Smooth muscle cell of the pulmonary artery (primary cell): ENCODE results near the gene ZSWIM9. TPM values are rescaled to one million over a fixed set of nuclear protein-coding genes. Genes with fewer than 3 reads are reported as not detected.

Experiments used
- total RNA-seq: library from RNA; depleted of rRNA; stranded (reverse); fragments of >200 nt; gene quantifications from 2 replicates; pipeline ENCODE4 v1.2.3, GENCODE V29; 2014

The ZSWIM9 gene
- 5.3 and 6.9 TPM in 2 replicates for total RNA-seq

DNA sequence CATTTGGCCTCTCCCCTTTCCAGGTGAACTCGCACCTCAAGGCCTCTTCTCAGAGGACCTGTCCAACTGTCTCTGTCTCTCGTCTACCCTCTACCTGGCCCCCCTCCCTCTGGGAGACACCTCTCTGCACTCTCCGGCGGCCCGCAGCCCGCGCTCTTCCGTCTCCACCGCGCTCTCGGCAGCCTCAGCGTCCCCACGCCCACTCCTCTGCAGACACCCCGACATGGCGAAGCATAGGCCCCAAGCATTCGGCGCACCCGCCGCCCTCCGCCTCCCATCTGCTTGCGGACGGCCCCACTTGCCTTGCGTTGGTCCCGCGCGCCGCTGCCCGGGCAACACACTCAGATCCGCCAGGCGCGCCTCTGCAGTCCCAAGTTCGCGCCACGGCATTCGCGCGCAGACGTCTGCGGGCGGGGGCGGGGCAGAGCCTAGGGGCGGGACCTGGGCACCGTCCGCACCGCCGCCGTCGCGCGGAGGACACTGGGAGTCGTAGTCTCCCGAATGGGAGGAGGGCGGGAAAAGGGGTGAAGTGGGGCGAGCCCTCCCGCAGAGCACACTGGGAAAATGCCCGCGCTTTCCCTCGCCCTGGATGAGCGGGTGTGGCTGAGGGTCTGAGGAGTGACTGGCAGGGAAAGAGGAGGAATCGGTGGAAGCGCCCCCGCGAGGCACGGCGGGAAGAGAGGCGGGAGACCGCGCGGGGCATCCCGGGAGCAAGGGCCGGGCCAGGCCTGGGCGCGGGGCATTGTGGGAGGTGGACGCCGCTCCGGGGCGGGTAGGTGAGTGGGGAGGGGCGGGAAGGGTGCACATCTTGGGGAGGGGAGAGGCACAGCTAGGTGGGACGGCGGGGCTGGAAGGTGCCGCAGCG, at the start of gene ZSWIM9, which contains the start of gene LIG1:
Gene ZSWIM9 (plus strand): TSS at position 742 of the 865 bp plus-strand sequence. CDS start 1,123 bp downstream, outside the sequence.
Gene LIG1 (minus strand): TSS at position 406 of the 865 bp plus-strand sequence. CDS start 4,778 bp downstream, outside the sequence.

Other genes with a start within 250 kb of the ZSWIM9 start
- gene BSPH1, start 178.5 kb upstream of the ZSWIM9 start, total RNA-seq, result not detected in 2 replicates
- gene ELSPBP1, start 176.0 kb upstream of the ZSWIM9 start, total RNA-seq, result not detected in 2 replicates
- not detected in 2 replicates for gene CABP5, start 126.6 kb upstream of the ZSWIM9 start, total RNA-seq
- gene PLA2G4C, start 59.9 kb upstream of the ZSWIM9 start, total RNA-seq, result 23.6 and 26.0 TPM in 2 replicates
- gene LIG1, start 336 bp upstream of the ZSWIM9 start, total RNA-seq, result 10.6 and 11.2 TPM in 2 replicates
- gene CARD8, start 85.2 kb downstream of the ZSWIM9 start, total RNA-seq, result 17.7 and 23.4 TPM in 2 replicates
- 0.59 TPM in 1 of 2 replicates, not detected in the other for gene ZNF114, start 99.4 kb downstream of the ZSWIM9 start, total RNA-seq
- 132 and 188 TPM in 2 replicates for gene EMP3, start 154.9 kb downstream of the ZSWIM9 start, total RNA-seq
- 5.2 and 7.3 TPM in 2 replicates for gene TMEM143, start 193.3 kb downstream of the ZSWIM9 start, total RNA-seq
- not detected in 2 replicates for gene SYNGR4, start 193.7 kb downstream of the ZSWIM9 start, total RNA-seq
- gene KDELR1, start 220.9 kb downstream of the ZSWIM9 start, total RNA-seq, result 118 TPM in 2 replicates
- 0.59 and 1.1 TPM in 2 replicates for gene GRIN2D, start 223.0 kb downstream of the ZSWIM9 start, total RNA-seq